HG02571 (cell line): ENCODE data around the gene RASAL1.
"Not testable (repeated sequence)": the region's sequence is repeated elsewhere in the genome, so short reads cannot be mapped to it uniquely, and the experiment has no call there.

Source experiments
- ATAC-seq: cut with Tn5 transposase; IDR thresholded peaks from one replicate; pipeline ENCODE4 v1.9.1; 2021; ENCODE audit warnings: mild to moderate bottlenecking, moderate library complexity; ENCODE audit not compliant: unreplicated experiment

Gene RASAL1

GRCh38 chr12:113142173-113142885 is 6.8 kb upstream of the RASAL1 start:
- ATAC-seq = no peak

GRCh38 chr12:113141716-113142115 is 6.2 kb upstream of the RASAL1 start:
- ATAC-seq = not testable (repeated sequence)

- no peak for ATAC-seq
Measured at GRCh38 chr12:113140706-113141105, 5.1 kb upstream of the RASAL1 start.

- no peak for ATAC-seq
Measured at GRCh38 chr12:113138826-113139225, 3.3 kb upstream of the RASAL1 start.

- no peak for ATAC-seq
Measured at GRCh38 chr12:113137861-113138783, 2.6 kb upstream of the RASAL1 start.

GRCh38 chr12:113136990-113137511 is 1.5 kb upstream of the RASAL1 start:
- no peak for ATAC-seq

- no peak for ATAC-seq
Measured at GRCh38 chr12:113136128-113136989, 798 bp upstream of the RASAL1 start.

GRCh38 chr12:113134521-113134951 is 1.0 kb downstream of the RASAL1 start:
- no peak for ATAC-seq

- ATAC-seq = no peak
Measured at GRCh38 chr12:113134071-113134470, 1.5 kb downstream of the RASAL1 start.

GRCh38 chr12:113133666-113134065 is 1.9 kb downstream of the RASAL1 start:
- ATAC-seq = no peak

- ATAC-seq = no peak
Measured at GRCh38 chr12:113133036-113133435, 2.5 kb downstream of the RASAL1 start.

- ATAC-seq = no peak
Measured at GRCh38 chr12:113131556-113131955, 4.0 kb downstream of the RASAL1 start.

GRCh38 chr12:113130457-113131135 is 5.0 kb downstream of the RASAL1 start:
- ATAC-seq = no peak

GRCh38 chr12:113129664-113130456 is 5.7 kb downstream of the RASAL1 start:
- ATAC-seq = no peak

GRCh38 chr12:113128802-113129663 is 6.5 kb downstream of the RASAL1 start:
- ATAC-seq = no peak

GRCh38 chr12:113127791-113128199 is 7.8 kb downstream of the RASAL1 start:
- no peak for ATAC-seq

GRCh38 chr12:113120670-113121370 is 14.7 kb downstream of the RASAL1 start:
- ATAC-seq = no peak
